GM10248 (cell line): Measurements from ENCODE around the gene PSMB5.

Experiments
- CTCF ChIA-PET: fragments of 300-600 bp; sonication (Branson Sonifier 250); formaldehyde crosslinking; extraction: SDS; loops from one replicate; lab custom pipeline; 2021; ENCODE audit warnings: antibody characterized with exemption; lab: Yijun Ruan, JAX
- POLR2A ChIA-PET: fragments of 350-650 bp; sonication (Branson Sonifier 250); formaldehyde crosslinking; extraction: SDS; loops from one replicate; lab custom pipeline; 2020; ENCODE audit warnings: antibody characterized with exemption; lab: Yijun Ruan, JAX
- DNase-seq: peaks from one replicate; pipeline ENCODE4 v3.0.0; 2012; ENCODE audit errors: extremely low spot score
- TF ChIP-seq, protein P1 (sequence below): IDR thresholded peaks from 2 replicates; pipeline ENCODE4 v1.5.1; 2012; ENCODE audit warnings: mild to moderate bottlenecking, low read depth; ENCODE audit errors: extremely low read depth, missing control alignments, control extremely low read depth

PSMB5 gene

DNA sequence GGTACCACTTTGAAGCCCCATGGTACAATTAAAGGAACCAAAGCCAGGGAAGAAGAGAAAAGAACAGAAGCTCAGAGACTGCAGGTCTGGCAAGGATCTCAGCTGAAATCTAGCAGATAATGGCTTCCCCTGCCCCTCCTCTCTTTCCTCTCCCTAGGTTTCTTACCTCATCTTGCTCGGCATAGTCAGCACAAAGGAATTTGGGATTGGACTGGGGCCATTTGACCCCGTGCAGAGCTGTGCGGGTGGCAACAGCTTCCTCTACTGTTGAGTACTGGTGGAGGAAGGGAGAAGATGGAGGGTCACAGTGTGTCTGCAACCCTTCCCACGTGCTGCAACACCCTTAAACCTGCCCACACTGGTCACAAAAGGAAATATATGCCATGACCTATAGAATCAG is 27.3 kb upstream of the PSMB5 start:
- TF ChIP-seq, protein P1, sequence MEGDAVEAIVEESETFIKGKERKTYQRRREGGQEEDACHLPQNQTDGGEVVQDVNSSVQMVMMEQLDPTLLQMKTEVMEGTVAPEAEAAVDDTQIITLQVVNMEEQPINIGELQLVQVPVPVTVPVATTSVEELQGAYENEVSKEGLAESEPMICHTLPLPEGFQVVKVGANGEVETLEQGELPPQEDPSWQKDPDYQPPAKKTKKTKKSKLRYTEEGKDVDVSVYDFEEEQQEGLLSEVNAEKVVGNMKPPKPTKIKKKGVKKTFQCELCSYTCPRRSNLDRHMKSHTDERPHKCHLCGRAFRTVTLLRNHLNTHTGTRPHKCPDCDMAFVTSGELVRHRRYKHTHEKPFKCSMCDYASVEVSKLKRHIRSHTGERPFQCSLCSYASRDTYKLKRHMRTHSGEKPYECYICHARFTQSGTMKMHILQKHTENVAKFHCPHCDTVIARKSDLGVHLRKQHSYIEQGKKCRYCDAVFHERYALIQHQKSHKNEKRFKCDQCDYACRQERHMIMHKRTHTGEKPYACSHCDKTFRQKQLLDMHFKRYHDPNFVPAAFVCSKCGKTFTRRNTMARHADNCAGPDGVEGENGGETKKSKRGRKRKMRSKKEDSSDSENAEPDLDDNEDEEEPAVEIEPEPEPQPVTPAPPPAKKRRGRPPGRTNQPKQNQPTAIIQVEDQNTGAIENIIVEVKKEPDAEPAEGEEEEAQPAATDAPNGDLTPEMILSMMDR, result no peak
- ChIA-PET POLR2A (interaction anchor here (0.6 kb wide), 1 partner anchor 31 kb away, joined by 4 read pairs; no protein-coding TSS in a partner anchor), CTCF (interaction anchor here (1.0 to 24.2 kb wide), 8 partner anchors 9 to 492 kb away, joined by 3 to 834 read pairs (median 8); partner anchors contain the start of genes AJUBA and PRMT5)
- DNase-seq, result no peak

DNA sequence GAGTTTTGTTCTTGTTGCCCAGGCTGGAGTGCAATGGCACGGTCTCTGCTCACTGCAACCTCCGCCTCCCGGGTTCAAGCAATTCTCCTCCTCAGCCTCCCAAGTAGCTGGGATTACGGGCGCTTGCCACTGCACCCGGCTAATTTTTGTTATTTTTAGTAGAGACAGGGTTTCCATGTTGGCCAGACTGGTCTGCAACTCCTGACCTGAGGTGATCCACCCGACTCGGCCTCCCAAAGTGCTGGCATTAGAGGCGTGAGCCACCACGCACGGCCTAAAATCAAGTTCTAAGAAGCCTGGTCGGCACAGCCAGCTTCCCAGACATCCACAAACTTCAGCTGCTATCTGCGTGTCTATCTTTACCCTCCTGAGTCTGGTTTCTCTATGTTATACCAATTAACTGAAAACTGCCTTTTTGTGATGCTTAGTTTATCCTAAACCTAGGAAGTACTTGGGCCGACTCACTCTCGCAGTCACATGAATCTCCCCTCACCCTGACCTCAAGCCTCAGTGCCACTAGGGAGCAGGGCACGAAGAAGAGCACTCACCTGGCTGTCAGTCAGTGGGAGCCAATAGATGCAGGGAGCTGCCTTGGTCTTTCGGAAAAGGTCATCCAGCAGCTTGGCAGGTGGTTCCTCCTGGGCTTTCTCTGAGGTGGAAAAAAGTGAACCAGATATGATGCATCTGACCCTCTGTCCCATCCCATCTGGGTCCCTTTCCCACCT is 26.0 kb upstream of the PSMB5 start:
- DNase-seq, result no peak
- ChIA-PET CTCF (interaction anchor here (1.1 to 24.2 kb wide), 11 partner anchors 7 to 262 kb away, joined by 3 to 834 read pairs (median 50); partner anchors contain the start of genes AJUBA, PRMT5 and PSMB11), POLR2A (interaction anchor here (0.6 kb wide), 1 partner anchor 10 kb away, joined by 4 read pairs; no protein-coding TSS in a partner anchor)
- TF ChIP-seq, protein P1, result no peak

DNA sequence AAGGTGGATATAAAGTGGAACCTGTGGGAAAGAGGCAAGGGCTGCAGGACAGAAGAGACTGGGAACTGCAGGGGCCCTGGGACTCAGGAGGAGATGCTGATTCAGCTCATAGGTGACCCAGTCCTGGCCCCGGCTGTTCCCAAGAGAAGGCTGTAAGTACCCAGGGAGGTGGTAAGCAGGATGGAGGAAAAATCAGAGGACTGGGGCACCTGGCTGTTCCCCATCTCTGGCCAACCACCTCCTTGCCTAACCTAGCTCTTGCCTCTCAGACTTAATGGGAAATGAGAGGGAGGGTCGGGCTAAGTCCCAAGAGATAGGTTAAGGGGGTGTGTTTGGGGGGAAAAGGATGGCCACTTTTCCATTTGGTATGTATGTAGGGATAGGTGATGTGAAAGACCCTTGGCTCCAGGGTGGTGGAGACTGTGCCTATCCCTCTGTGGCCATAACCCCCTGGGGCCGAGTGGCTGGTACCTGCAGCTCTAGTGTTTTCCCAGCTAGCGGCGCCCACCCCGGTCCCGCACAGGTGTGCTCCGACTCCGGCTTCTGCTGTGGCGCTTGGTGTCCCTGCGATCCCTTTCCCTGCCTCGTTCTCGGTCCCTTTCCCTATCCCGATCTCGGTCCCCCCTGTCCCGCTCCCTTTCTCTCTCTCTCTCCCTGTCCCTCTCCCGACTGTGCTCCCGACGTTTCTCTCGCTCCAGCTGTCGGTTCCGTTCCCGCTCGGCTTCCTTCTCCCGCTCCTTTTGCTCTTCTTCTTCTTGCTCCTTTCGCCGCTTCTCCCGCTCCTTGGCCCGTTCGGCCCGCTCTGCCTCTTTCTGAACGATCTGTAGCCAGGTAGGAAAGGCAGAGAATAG is 24.2 kb upstream of the PSMB5 start:
- DNase-seq, result no peak
- ChIA-PET POLR2A (interaction anchor here (1.0 to 1.3 kb wide), 3 partner anchors 10 to 72 kb away, joined by 4 to 5 read pairs (median 5); partner anchors contain the start of genes ACIN1 and C14orf119), CTCF (interaction anchor here (0.7 to 24.2 kb wide), 36 partner anchors 9 to 488 kb away, joined by 3 to 834 read pairs (median 5); partner anchors contain the start of genes ACIN1, AJUBA, C14orf119 and PABPN1)

DNA sequence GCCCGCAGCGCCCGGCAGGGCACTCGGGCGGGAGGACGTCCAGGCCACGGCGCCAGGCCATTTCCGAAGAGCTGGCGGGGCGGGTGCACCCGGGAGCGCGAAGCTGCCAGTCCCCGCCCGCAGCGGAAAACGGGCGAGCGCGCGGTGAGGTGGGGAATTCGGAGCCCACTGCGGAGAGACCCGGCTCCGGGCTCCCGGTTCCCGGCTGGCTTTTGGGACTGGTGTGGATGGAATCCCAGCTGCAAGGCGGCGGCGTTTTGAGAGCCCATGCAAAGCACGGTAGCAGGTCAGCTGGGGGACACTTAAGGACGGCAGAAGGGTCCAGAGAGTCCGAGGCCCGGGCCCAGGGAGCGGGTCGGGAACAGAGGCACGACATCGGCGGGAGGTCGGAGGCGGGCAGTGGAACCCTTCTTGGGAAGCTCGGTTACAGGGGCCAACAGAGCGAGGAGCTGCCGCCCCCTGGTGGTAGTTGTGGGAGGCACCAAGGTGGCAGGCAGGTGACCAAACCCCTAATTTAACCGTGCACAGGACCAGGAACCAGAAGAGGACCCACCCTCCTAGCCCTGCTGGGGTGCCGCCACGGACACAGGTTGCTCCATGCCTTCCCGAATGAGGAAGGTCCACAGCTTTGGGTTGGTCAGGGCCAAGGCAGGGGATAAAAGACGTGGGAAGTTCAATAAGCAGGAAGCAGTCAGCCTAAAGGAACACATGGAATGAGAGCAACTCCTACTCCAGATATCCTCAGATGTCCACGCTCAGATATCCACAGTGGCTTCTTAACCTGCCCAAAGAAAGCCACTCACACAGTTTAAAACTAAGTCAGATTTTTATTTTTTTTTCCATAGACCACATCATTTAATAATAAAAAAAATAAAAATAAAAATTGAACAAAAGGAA is 23.3 kb upstream of the PSMB5 start:
- DNase-seq, result peak; percentile 90
- ChIA-PET CTCF (interaction anchor here (0.7 to 24.2 kb wide), 46 partner anchors 9 to 501 kb away, joined by 3 to 834 read pairs (median 5); partner anchors contain the start of genes ACIN1, AJUBA, C14orf119 and PABPN1), POLR2A (interaction anchor here (1.0 to 1.3 kb wide), 2 partner anchors 11 to 71 kb away, joined by 5 read pairs; no protein-coding TSS in a partner anchor)
- TF ChIP-seq, protein P1, result peak; percentile 96

More for the DNA sequence above, 24.2 kb upstream of the PSMB5 start:
- TF ChIP-seq, protein P1, result no peak

DNA sequence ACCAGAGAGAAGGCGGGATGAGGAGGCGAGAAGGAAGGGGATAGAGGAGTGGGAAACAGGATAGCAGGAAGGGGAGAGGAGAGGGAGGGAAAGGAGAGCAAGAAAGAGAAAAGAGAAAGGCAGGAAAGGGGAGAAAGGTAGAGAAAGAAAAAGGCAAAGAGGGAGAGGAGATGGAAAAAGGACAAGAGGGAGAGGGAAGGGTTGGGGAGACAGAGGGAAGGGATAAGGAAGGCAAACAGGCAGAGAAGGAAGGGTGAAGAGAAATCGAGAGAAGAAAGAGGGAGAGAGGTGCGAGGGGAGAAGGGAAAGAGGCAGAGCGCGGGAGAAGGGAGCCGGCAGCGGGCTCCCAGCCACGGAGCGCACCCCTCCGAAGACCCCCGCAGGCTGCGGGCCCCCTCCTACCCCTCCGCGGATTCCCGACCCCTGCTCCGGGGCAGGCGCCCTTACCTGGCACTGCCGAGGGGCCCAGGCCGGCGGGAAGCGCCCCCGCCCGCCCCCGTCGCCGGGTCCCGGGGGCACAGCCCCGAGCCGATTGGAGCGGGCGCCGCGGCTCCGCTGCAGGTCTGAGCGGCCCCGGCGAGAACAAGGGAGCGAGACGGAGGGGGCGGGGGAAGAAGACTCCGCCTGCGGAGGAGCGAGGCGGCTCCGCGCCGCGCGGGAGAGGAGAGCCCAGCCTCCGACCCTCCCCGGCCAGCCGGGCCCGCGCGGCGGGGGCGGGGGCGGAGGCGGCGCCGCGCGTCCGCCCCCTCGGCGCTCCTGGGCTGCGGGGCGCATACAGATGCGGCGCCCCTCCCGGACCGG is 22.5 kb upstream of the PSMB5 start, which contains the start of gene CDH24:
Gene CDH24, minus strand, starts transcription at position 565 of the 801 bp plus-strand sequence. CDS start 1,787 bp downstream, outside the sequence.
- POLR2A ChIA-PET, result interaction anchor here (1.0 to 1.3 kb wide), 2 partner anchors 12 to 71 kb away, joined by 5 read pairs; no protein-coding TSS in a partner anchor
- peak; percentile 87 for DNase-seq
- TF ChIP-seq, protein P1, result no peak
- CTCF ChIA-PET, result interaction anchor here (0.7 to 24.2 kb wide), 56 partner anchors 10 to 500 kb away, joined by 3 to 834 read pairs (median 5); partner anchors contain the start of genes ACIN1, AJUBA, C14orf119 and PABPN1
